GM12878 (cell line): ENCODE results near the gene ZNF22. TPM values are rescaled to one million over a fixed set of nuclear protein-coding genes. Genes with fewer than 3 reads are reported as not detected.
"Not testable (repeated sequence)": the region's sequence is repeated elsewhere in the genome, so short reads cannot be mapped to it uniquely, and the experiment has no call there.

Experiments used
- ATAC-seq: fragments of 200-7000 bp; cut with Tn5 transposase; 3 replicates; pipeline ENCODE4 v1.9.1; 2020; ENCODE audit warnings: mild to moderate bottlenecking, moderate library complexity
- BruUV-seq: library from RNA; stranded (reverse); fragments of 400-500 nt; replicated peaks from 2 replicates; lab custom pipeline; 2021; lab: Mats Ljungman, UMichigan
- CTCF ChIA-PET: fragments of 300-600 bp; sonication (Branson Sonifier 250); formaldehyde crosslinking; extraction: SDS; loops from one replicate; lab custom pipeline; 2021; ENCODE audit warnings: inconsistent platforms; lab: Yijun Ruan, JAX
- POLR2A ChIA-PET: fragments of 350-600 bp; formaldehyde crosslinking; extraction: SDS; loops from one replicate; lab custom pipeline; 2021; ENCODE audit warnings: inconsistent platforms; lab: Charles Lee
- RAD21 ChIA-PET: fragments of 300-600 bp; sonication (Branson Sonifier 250); formaldehyde crosslinking; loops from one replicate; lab custom pipeline; 2023; ENCODE audit warnings: antibody characterized with exemption; ENCODE audit not compliant: unreplicated experiment; lab: Charles Lee
- SMC1A ChIA-PET: fragments of 300-600 bp; sonication (Branson Sonifier 250); formaldehyde crosslinking; loops from one replicate; lab custom pipeline; 2023; ENCODE audit not compliant: unreplicated experiment, uncharacterized antibody; lab: Charles Lee
- DNase-seq: peaks from one replicate; pipeline ENCODE4 v3.0.0-alpha.2; 2011; ENCODE audit warnings: low read depth, low spot score
- FAIRE-seq: peaks from 3 replicates; lab custom pipeline; 2011; peaks lifted over from hg19 to GRCh38; lab: Jason Lieb, UNC
- H2AFZ ChIP-seq: 2 replicates; pipeline ENCODE4 v1.6.0; 2011; ENCODE audit warnings: low read depth, low read length, control low read depth; ENCODE audit not compliant: control insufficient read depth
- H3K27ac ChIP-seq: 2 replicates; pipeline ENCODE4 v1.5.1; 2011; ENCODE audit warnings: control low read depth; ENCODE audit not compliant: control insufficient read depth, insufficient read depth
- H3K27me3 ChIP-seq, 2 experiments: replicated peaks in 1 of 2; 2 replicates each; pipeline versions ENCODE4 v1.6.0 to v1.6.1; 2011; ENCODE audit warnings: low read length in 1 of 2; ENCODE audit not compliant: control insufficient read depth in 2 of 2, insufficient read depth in 2 of 2
- H3K36me3 ChIP-seq, 2 experiments: 2 replicates each; pipeline ENCODE4 v1.5.1; 2011; ENCODE audit warnings: low read length in 1 of 2; ENCODE audit not compliant: control insufficient read depth in 2 of 2, insufficient read depth in 2 of 2
- H3K4me1 ChIP-seq: 2 replicates; pipeline ENCODE4 v1.6.1; 2011; ENCODE audit warnings: mild to moderate bottlenecking, low read length, moderate library complexity, mixed read lengths; ENCODE audit not compliant: control insufficient read depth, insufficient read depth
- H3K4me2 ChIP-seq: 2 replicates; pipeline ENCODE4 v1.6.0; 2011; ENCODE audit warnings: control low read depth; ENCODE audit not compliant: control insufficient read depth, insufficient read depth
- H3K4me3 ChIP-seq: fragments of 200-600 bp; sonication (generic); 2 replicates; pipeline ENCODE4 v1.5.1; 2016
- H3K79me2 ChIP-seq: 2 replicates; pipeline ENCODE4 v1.6.0; 2011; ENCODE audit warnings: low read length; ENCODE audit not compliant: control insufficient read depth, insufficient read depth
- H3K9ac ChIP-seq: 2 replicates; pipeline ENCODE4 v1.8.0; 2011; ENCODE audit warnings: low read length, control low read depth, mixed read lengths; ENCODE audit not compliant: control insufficient read depth, insufficient read depth
- H3K9me3 ChIP-seq: replicated peaks from 3 replicates; pipeline ENCODE4 v1.5.1; 2011; ENCODE audit warnings: mild to moderate bottlenecking, low read length; ENCODE audit not compliant: control insufficient read depth, insufficient read depth
- H4K20me1 ChIP-seq: 2 replicates; pipeline ENCODE4 v1.6.0; 2011; ENCODE audit not compliant: control insufficient read depth, insufficient read depth
- MXI1 ChIP-seq: fragments of 150-350 bp; IDR thresholded peaks from 2 replicates; pipeline ENCODE4 v1.6.1; 2011; ENCODE audit warnings: low read depth, mild to moderate bottlenecking, inconsistent platforms, low read length, improper control_type of control experiment
- SMAD1 ChIP-seq: fragments of 450-650 bp; IDR thresholded peaks from 2 replicates; pipeline ENCODE4 v1.6.1; 2018; ENCODE audit warnings: mild to moderate bottlenecking, low read depth; ENCODE audit not compliant: partially characterized antibody
- STAT1 ChIP-seq: fragments of 450-650 bp; conservative IDR thresholded peaks from 2 replicates; pipeline ENCODE4 v1.6.1; 2014; ENCODE audit warnings: antibody characterized with exemption, mild to moderate bottlenecking
- STAT3 ChIP-seq: IDR thresholded peaks from 2 replicates; pipeline ENCODE4 v1.6.1; 2011; ENCODE audit warnings: low read depth, low read length, improper control_type of control experiment
- SUZ12 ChIP-seq: fragments of 200-600 bp; sonication (generic); IDR thresholded peaks from one replicate; pipeline ENCODE4 v1.6.1; 2018; ENCODE audit warnings: antibody characterized with exemption, mild to moderate bottlenecking; ENCODE audit not compliant: unreplicated experiment
- ZNF207 ChIP-seq: fragments of 450-650 bp; IDR thresholded peaks from 2 replicates; pipeline ENCODE4 v1.6.1; 2014; ENCODE audit warnings: antibody characterized with exemption, mild to moderate bottlenecking, borderline replicate concordance
- WGBS: methylation state at CpG from one replicate; pipeline ENCODE4 v1.1.6; 2016; ENCODE audit warnings: low lambda C conversion rate; ENCODE audit not compliant: insufficient replicate concordance, insufficient coverage; ENCODE audit errors: missing lambda C conversion rate; 5-methylcytosine and 5-hydroxymethylcytosine counted together
- in situ Hi-C: fragments of 300-500 bp; cut with MboI; formaldehyde crosslinking; loops from 9 replicates; pipeline ENCODE4 v1.14.3; 2018; ENCODE audit warnings: mixed read lengths
- intact Hi-C: fragments of 100-400 bp; cut with micrococcal nuclease; formaldehyde crosslinking; loops from one replicate; pipeline ENCODE4 v1.14.2; 2022; ENCODE audit not compliant: unreplicated experiment
- polyA plus RNA-seq, 11 experiments: library from polyadenylated mRNA; depleted of rRNA in 4 of 11; unstranded in 6 of 11; stranded (reverse) in 5 of 11; fragments of >200 nt; fragmentation: Nextera tagmentation in 4 of 11; fragmentation: Illumina TruSeq in 1 of 11; extraction: Ambion mirVana in 4 of 11; extraction: Trizol in 1 of 11; gene quantifications; 1 replicate in 1 of 11; 2 replicates in 10 of 11; pipeline versions ENCODE4 v1.2.1 to v1.2.3, GENCODE V29; 2011 to 2016; ENCODE audit warnings: inconsistent platforms in 2 of 11, missing spikeins in 2 of 11, low read depth in 1 of 11
- total RNA-seq, 4 experiments: library from RNA; depleted of rRNA in 3 of 4; stranded (reverse); fragments of >200 nt in 3 of 4; fragmentation: Illumina TruSeq in 1 of 4; extraction: Trizol in 1 of 4; gene quantifications; 2 replicates each; pipeline versions ENCODE4 v1.2.1 to v1.2.3, GENCODE V29; 2013 to 2021
- TF ChIP-seq, protein P1 (sequence below): fragments of 150-350 bp; IDR thresholded peaks from 2 replicates; pipeline ENCODE4 v1.6.1; 2016; ENCODE audit warnings: low read depth, low read length

Gene ZNF22
- total and polyA plus RNA-seq, 10 of the 15 experiments (the other 5 are each of a cell fraction or from before 2014, with no cell fraction given) = 31.1 to 74.4 (median 43.8) TPM

GRCh38 chr10:45014557-45014956 lies 13.8 kb downstream of the ZNF22 start:
- H3K79me2 ChIP-seq, in situ Hi-C loops, SMC1A ChIA-PET, POLR2A ChIA-PET, H3K4me2 ChIP-seq, H2AFZ ChIP-seq, H3K36me3 ChIP-seq, H3K9me3 ChIP-seq, H3K4me3 ChIP-seq, RAD21 ChIA-PET, ATAC-seq, FAIRE-seq, H3K27me3 ChIP-seq, H3K27ac ChIP-seq, H3K9ac ChIP-seq, intact Hi-C loops, H4K20me1 ChIP-seq, H3K4me1 ChIP-seq, BruUV-seq, CTCF ChIA-PET, DNase-seq: not testable (repeated sequence)
- WGBS = 69% methylated on average over 10 of the region's 10 CpGs

DNA sequence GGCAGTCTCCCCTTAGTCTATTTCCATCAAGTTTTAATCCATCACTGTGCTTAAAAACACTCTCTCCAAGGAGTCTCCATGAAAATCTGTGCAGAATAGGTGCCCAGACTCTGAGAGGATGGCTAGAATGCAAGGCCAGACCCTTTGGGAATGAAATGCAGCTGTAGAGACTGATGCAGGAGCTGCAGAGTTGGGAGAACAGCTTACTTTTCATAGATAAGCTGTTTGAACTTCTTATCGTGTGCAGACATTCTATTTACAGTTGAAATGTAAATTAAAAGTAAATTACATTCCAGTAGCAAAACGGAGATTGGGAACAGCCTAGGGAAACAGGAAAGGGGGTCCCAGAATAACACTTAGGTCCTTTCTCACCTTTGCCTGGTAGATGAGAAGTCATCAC lies 14.9 kb downstream of the ZNF22 start:
- ATAC-seq (no peak), DNase-seq (no peak), FAIRE-seq (no peak)
- WGBS = 0% methylated on average over 2 of the region's 2 CpGs
- no TSS peak for BruUV-seq
- Histone ChIP-seq H3K36me3 (no peaks in the 10 kb centered on the region), H4K20me1 (no peaks in the 10 kb centered on the region), H3K4me2 (no peak overlapping the region), H3K27ac (no peak overlapping the region), H2AFZ (no peak overlapping the region), H3K79me2 (no peaks in the 10 kb centered on the region), H3K4me1 (no peaks in the 10 kb centered on the region), H3K9ac (no peak overlapping the region), H3K27me3 (no peaks in the 10 kb centered on the region), H3K9me3 (no peaks in the 10 kb centered on the region), H3K4me3 (no peak overlapping the region)
- no peak for TF ChIP-seq SUZ12
- TF ChIP-seq ZNF207 = no peak
- TF ChIP-seq MXI1 = no peak
- no peak for TF ChIP-seq STAT1
- no peak for TF ChIP-seq STAT3
- TF ChIP-seq, protein P1, sequence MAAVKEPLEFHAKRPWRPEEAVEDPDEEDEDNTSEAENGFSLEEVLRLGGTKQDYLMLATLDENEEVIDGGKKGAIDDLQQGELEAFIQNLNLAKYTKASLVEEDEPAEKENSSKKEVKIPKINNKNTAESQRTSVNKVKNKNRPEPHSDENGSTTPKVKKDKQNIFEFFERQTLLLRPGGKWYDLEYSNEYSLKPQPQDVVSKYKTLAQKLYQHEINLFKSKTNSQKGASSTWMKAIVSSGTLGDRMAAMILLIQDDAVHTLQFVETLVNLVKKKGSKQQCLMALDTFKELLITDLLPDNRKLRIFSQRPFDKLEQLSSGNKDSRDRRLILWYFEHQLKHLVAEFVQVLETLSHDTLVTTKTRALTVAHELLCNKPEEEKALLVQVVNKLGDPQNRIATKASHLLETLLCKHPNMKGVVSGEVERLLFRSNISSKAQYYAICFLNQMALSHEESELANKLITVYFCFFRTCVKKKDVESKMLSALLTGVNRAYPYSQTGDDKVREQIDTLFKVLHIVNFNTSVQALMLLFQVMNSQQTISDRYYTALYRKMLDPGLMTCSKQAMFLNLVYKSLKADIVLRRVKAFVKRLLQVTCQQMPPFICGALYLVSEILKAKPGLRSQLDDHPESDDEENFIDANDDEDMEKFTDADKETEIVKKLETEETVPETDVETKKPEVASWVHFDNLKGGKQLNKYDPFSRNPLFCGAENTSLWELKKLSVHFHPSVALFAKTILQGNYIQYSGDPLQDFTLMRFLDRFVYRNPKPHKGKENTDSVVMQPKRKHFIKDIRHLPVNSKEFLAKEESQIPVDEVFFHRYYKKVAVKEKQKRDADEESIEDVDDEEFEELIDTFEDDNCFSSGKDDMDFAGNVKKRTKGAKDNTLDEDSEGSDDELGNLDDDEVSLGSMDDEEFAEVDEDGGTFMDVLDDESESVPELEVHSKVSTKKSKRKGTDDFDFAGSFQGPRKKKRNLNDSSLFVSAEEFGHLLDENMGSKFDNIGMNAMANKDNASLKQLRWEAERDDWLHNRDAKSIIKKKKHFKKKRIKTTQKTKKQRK = no peak
- TF ChIP-seq SMAD1 = no peak
- ChIA-PET CTCF (no interaction called here), RAD21 (no interaction called here), SMC1A (interaction anchor here (0.7 kb wide), 1 partner anchor 238 kb away, joined by 3 read pairs; no protein-coding TSS in a partner anchor), POLR2A (no interaction called here)
- in situ Hi-C loops (no loop called here), intact Hi-C loops (no loop called here)
